Activated naive CD4-positive, alpha-beta T cell treated with anti-CD3 and anti-CD28 coated beads, Interleukin-2, amount 50 U/mL, for 24 hours (primary cell): ENCODE data around the gene NLN.
"Not testable (repeated sequence)": the region's sequence is repeated elsewhere in the genome, so short reads cannot be mapped to it uniquely, and the experiment has no call there.

Experiments used
- H3K27ac Mint-ChIP-seq: one replicate; pipeline ENCODE4 v1.8.0; 2021; ENCODE audit warnings: mild to moderate bottlenecking, mixed read lengths
- H3K27me3 Mint-ChIP-seq: one replicate; pipeline ENCODE4 v1.8.0; 2021; ENCODE audit warnings: mixed read lengths
- H3K36me3 Mint-ChIP-seq: one replicate; pipeline ENCODE4 v1.8.0; 2021; ENCODE audit warnings: mixed read lengths
- H3K4me1 Mint-ChIP-seq: one replicate; pipeline ENCODE4 v1.8.0; 2021; ENCODE audit warnings: mixed read lengths
- H3K4me3 Mint-ChIP-seq: one replicate; pipeline ENCODE4 v1.8.0; 2021; ENCODE audit warnings: mild to moderate bottlenecking, mixed read lengths
- H3K9me3 Mint-ChIP-seq: one replicate; pipeline ENCODE4 v1.8.0; 2021; ENCODE audit warnings: mixed read lengths

Gene NLN

GRCh38 chr5:65721720-65722574, at the start of gene NLN, which contains the start of gene SGTB:
Gene NLN, plus strand, starts transcription at chr5:65722205. Its CDS starts 169 bp downstream, at chr5:65722374.
Gene SGTB, minus strand, starts transcription at chr5:65722109. Its CDS starts 1,302 bp downstream, at chr5:65720807.
- H3K36me3 Mint-ChIP-seq, result no peaks in the 10 kb centered on the region
- H3K4me3 Mint-ChIP-seq, result peak within 1 kb of the TSS; percentile 96
- H3K4me1 Mint-ChIP-seq, result peaks cover 16% of the 10 kb centered on the region
- H3K27me3 Mint-ChIP-seq, result no peaks in the 10 kb centered on the region
- H3K27ac Mint-ChIP-seq, result peak within 1 kb of the TSS; percentile 96
- H3K9me3 Mint-ChIP-seq, result no peaks in the 10 kb centered on the region

GRCh38 chr5:65672796-65673195, 49.2 kb upstream of the NLN start:
- H3K27ac Mint-ChIP-seq, result peak overlapping the region; percentile 37
- H3K4me3 Mint-ChIP-seq, result no peak overlapping the region
- no peaks in the 10 kb centered on the region for H3K27me3 Mint-ChIP-seq
- H3K4me1 Mint-ChIP-seq, result peaks cover 31% of the 10 kb centered on the region
- H3K36me3 Mint-ChIP-seq, result peaks cover 8% of the 10 kb centered on the region
- H3K9me3 Mint-ChIP-seq, result no peaks in the 10 kb centered on the region

DNA sequence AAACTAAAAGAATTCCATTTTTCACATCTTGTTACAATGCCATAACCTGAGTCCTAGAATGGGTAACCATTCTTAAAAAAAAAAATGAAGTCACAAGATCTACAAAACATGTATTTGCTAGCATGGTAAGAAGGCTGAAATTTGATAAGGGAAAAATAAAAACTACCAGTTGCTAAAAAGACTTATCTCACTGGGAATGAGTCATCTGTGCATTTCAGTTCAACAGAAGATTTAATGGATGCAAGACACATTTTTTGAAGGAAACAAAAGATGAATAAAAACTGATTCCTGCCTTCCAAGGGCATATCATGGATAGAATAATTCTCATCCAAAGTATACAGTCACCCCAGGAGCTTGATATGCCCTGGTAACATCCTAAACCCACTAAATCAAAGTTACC, 47.3 kb upstream of the NLN start:
- peak overlapping the region; percentile 53 for H3K27ac Mint-ChIP-seq
- H3K4me1 Mint-ChIP-seq, result peaks cover 46% of the 10 kb centered on the region
- no peak overlapping the region for H3K4me3 Mint-ChIP-seq
- H3K27me3 Mint-ChIP-seq, result no peaks in the 10 kb centered on the region
- peaks cover 11% of the 10 kb centered on the region for H3K36me3 Mint-ChIP-seq
- H3K9me3 Mint-ChIP-seq, result no peaks in the 10 kb centered on the region

- peaks cover 57% of the 10 kb centered on the region for H3K4me1 Mint-ChIP-seq
- H3K27me3 Mint-ChIP-seq, H3K9me3 Mint-ChIP-seq: not testable (repeated sequence)
- peak overlapping the region; percentile 26 for H3K4me3 Mint-ChIP-seq
- peak overlapping the region; percentile 88 for H3K27ac Mint-ChIP-seq
- H3K36me3 Mint-ChIP-seq, result peaks cover 19% of the 10 kb centered on the region
These were observed 45.9 kb upstream of the NLN start for GRCh38 chr5:65676056-65676455.

GRCh38 chr5:65682148-65682547, 39.9 kb upstream of the NLN start:
- Mint-ChIP-seq H3K4me1 (peaks cover 61% of the 10 kb centered on the region), H3K27me3 (no peaks in the 10 kb centered on the region), H3K4me3 (no peak overlapping the region), H3K36me3 (peaks cover 41% of the 10 kb centered on the region), H3K27ac (no peak overlapping the region), H3K9me3 (no peaks in the 10 kb centered on the region)

DNA sequence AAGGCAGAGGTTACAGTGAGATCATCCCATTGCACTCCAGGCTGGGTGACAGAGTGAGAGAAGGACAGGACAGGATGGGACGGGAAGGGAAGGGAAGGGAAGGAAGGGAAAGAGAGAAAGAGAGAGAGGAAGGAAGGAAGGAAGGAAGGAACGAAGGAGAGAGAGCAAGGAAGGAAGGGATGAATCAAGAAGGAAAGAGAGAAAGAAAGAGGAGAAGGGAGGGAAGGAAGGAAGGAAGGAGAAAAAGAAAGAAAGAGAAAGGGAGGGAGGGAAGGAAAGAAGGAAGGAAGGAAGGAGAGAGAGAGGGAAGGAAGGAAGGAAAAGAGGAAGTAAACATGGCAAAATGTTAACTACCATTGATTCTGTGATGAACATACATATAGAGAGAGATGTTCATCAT, 28.9 kb upstream of the NLN start:
- no peaks in the 10 kb centered on the region for H3K9me3 Mint-ChIP-seq
- peaks cover 13% of the 10 kb centered on the region for H3K36me3 Mint-ChIP-seq
- H3K27me3 Mint-ChIP-seq, result no peaks in the 10 kb centered on the region
- H3K27ac Mint-ChIP-seq, result no peak overlapping the region
- peaks cover 9% of the 10 kb centered on the region for H3K4me1 Mint-ChIP-seq
- no peak overlapping the region for H3K4me3 Mint-ChIP-seq

DNA sequence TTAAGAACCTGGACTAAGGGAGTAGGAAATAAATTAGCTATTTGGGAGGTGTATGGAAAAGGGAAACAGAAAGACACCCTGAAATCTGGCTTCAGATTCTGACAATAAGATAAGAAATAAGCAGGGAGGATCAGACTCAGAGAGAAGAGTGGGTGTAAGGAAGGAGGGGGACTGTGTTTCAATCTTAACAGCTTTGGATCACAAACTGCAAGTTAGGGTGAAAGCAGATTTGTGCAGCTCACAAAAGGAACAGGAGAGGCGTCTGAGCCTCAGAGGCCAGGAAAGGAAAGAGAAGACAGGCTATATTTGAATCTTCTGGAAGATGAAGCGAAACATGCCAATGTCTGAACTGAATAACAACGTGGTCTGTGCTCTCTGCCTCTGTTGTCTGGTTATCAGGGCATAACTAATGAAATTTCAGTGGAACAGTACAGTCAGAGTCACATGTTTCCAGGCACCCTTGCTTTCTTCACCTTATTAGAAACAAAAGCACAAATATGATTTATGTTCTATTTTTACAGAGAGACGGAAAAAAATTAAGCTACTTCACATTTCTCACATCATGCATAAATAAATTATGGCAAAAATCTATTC, 26.7 kb upstream of the NLN start:
- no peak overlapping the region for H3K27ac Mint-ChIP-seq
- H3K36me3 Mint-ChIP-seq, result peaks cover 25% of the 10 kb centered on the region
- no peaks in the 10 kb centered on the region for H3K9me3 Mint-ChIP-seq
- H3K27me3 Mint-ChIP-seq, result no peaks in the 10 kb centered on the region
- no peak overlapping the region for H3K4me3 Mint-ChIP-seq
- H3K4me1 Mint-ChIP-seq, result peaks cover 14% of the 10 kb centered on the region

GRCh38 chr5:65695896-65696295, 26.1 kb upstream of the NLN start:
- Mint-ChIP-seq H3K27ac (no peak overlapping the region), H3K27me3 (no peaks in the 10 kb centered on the region), H3K9me3 (no peaks in the 10 kb centered on the region), H3K36me3 (peaks cover 21% of the 10 kb centered on the region), H3K4me1 (peaks cover 11% of the 10 kb centered on the region), H3K4me3 (no peak overlapping the region)

DNA sequence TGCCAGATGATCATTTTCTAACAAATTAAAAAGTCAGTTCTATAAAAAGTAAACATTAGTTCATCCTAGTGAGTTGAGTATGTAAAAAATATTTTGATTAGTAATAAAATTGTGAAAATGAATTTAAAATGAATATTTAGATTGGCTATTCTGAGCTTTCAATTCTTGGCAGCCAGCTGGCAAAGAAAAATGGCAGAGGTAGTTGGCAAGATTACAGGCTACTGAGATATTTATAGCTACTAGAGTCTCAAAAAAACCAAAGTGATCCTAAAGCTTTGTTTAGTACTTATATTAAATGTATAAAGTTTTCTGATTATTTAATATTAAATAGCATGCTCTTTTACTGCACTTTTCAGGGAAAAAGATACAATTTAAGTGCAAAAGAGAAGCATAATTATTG, 25.1 kb upstream of the NLN start:
- Mint-ChIP-seq H3K27ac (no peak overlapping the region), H3K27me3 (no peaks in the 10 kb centered on the region), H3K4me1 (peaks cover 8% of the 10 kb centered on the region), H3K4me3 (no peak overlapping the region), H3K9me3 (no peaks in the 10 kb centered on the region), H3K36me3 (peaks cover 20% of the 10 kb centered on the region)

- no peaks in the 10 kb centered on the region for H3K27me3 Mint-ChIP-seq
- no peak overlapping the region for H3K4me3 Mint-ChIP-seq
- no peak overlapping the region for H3K27ac Mint-ChIP-seq
- H3K4me1 Mint-ChIP-seq, result peaks cover 8% of the 10 kb centered on the region
- peaks cover 17% of the 10 kb centered on the region for H3K36me3 Mint-ChIP-seq
- H3K9me3 Mint-ChIP-seq, result no peaks in the 10 kb centered on the region
These were observed 22.7 kb upstream of the NLN start for GRCh38 chr5:65699338-65699737.

- Mint-ChIP-seq H3K4me3 (no peak overlapping the region), H3K27me3 (no peaks in the 10 kb centered on the region), H3K27ac (no peak overlapping the region), H3K36me3 (peaks cover 18% of the 10 kb centered on the region), H3K4me1 (peaks cover 18% of the 10 kb centered on the region), H3K9me3 (no peaks in the 10 kb centered on the region)
These were observed 20.0 kb upstream of the NLN start for GRCh38 chr5:65702036-65702435.

GRCh38 chr5:65704621-65705239, 17.3 kb upstream of the NLN start:
- H3K4me3 Mint-ChIP-seq, result no peak overlapping the region
- peaks cover 12% of the 10 kb centered on the region for H3K4me1 Mint-ChIP-seq
- peaks cover 11% of the 10 kb centered on the region for H3K36me3 Mint-ChIP-seq
- H3K27me3 Mint-ChIP-seq, result no peaks in the 10 kb centered on the region
- H3K27ac Mint-ChIP-seq, result no peak overlapping the region
- H3K9me3 Mint-ChIP-seq, result no peaks in the 10 kb centered on the region

GRCh38 chr5:65707663-65708062, 14.3 kb upstream of the NLN start:
- no peak overlapping the region for H3K4me3 Mint-ChIP-seq
- H3K9me3 Mint-ChIP-seq, result no peaks in the 10 kb centered on the region
- H3K27ac Mint-ChIP-seq, result no peak overlapping the region
- H3K36me3 Mint-ChIP-seq, result peaks cover 17% of the 10 kb centered on the region
- H3K27me3 Mint-ChIP-seq, result no peaks in the 10 kb centered on the region
- H3K4me1 Mint-ChIP-seq, result peaks cover 30% of the 10 kb centered on the region

- Mint-ChIP-seq H3K4me1 (peaks cover 35% of the 10 kb centered on the region), H3K4me3 (no peak overlapping the region), H3K36me3 (peaks cover 14% of the 10 kb centered on the region), H3K27ac (peak overlapping the region; percentile 52), H3K27me3 (no peaks in the 10 kb centered on the region), H3K9me3 (no peaks in the 10 kb centered on the region)
These were observed 13.9 kb upstream of the NLN start for GRCh38 chr5:65708145-65708544.

GRCh38 chr5:65718576-65719310, 3.3 kb upstream of the NLN start:
- H3K36me3 Mint-ChIP-seq, result peaks cover 7% of the 10 kb centered on the region
- H3K9me3 Mint-ChIP-seq, result no peaks in the 10 kb centered on the region
- H3K4me1 Mint-ChIP-seq, result peaks cover 26% of the 10 kb centered on the region
- H3K27ac Mint-ChIP-seq, result peak overlapping the region; percentile 88
- no peaks in the 10 kb centered on the region for H3K27me3 Mint-ChIP-seq
- peak overlapping the region; percentile 96 for H3K4me3 Mint-ChIP-seq
